HAP-1 (cell line): ENCODE data around the gene SMAD3.
A peak's percentile ranks its signal among the peaks of the same experiment; 100 is the strongest.

Source experiments
- DNase-seq, 2 experiments: peaks; one replicate each; pipeline ENCODE4 v3.0.0-alpha.2; 2016 to 2020; ENCODE audit warnings: low spot score in 2 of 2
- H3K27me3 ChIP-seq: fragments of 250-450 bp; sonication (Bioruptor Pico); 2 replicates; pipeline ENCODE4 v1.5.1; 2020; ENCODE audit warnings: low read depth, mild to moderate bottlenecking, moderate library complexity
- H3K36me3 ChIP-seq: fragments of 250-450 bp; sonication (Bioruptor Pico); replicated peaks from 2 replicates; pipeline ENCODE4 v1.5.1; 2020; ENCODE audit warnings: mild to moderate bottlenecking
- H3K4me1 ChIP-seq: fragments of 250-450 bp; sonication (Bioruptor Pico); 2 replicates; pipeline ENCODE4 v1.5.1; 2020; ENCODE audit warnings: mild to moderate bottlenecking
- H3K4me3 ChIP-seq: fragments of 250-450 bp; sonication (Bioruptor Pico); 2 replicates; pipeline ENCODE4 v1.5.1; 2020; ENCODE audit warnings: mild to moderate bottlenecking, moderate library complexity
- H3K9me3 ChIP-seq: fragments of 250-450 bp; sonication (Bioruptor Pico); 2 replicates; pipeline ENCODE4 v1.5.1; 2020; ENCODE audit warnings: mild to moderate bottlenecking, moderate library complexity
- in situ Hi-C: fragments of 300-500 bp; cut with MboI; formaldehyde crosslinking; loops from 3 replicates; pipeline ENCODE4 v1.14.3; 2020; ENCODE audit warnings: low sequenced_read_pairs, inconsistent platforms, mixed read lengths

The SMAD3 gene

GRCh38 chr15:67185621-67186225, 120.3 kb downstream of the SMAD3 start:
- Histone ChIP-seq H3K4me3 (no peak overlapping the region), H3K4me1 (no peaks in the 10 kb centered on the region), H3K27me3 (no peaks in the 10 kb centered on the region), H3K9me3 (no peaks in the 10 kb centered on the region), H3K36me3 (peaks cover 67% of the 10 kb centered on the region)
- DNase-seq, result no peak
- in situ Hi-C loops, result no loop called here

- no peak for DNase-seq
- Histone ChIP-seq H3K4me1 (no peaks in the 10 kb centered on the region), H3K4me3 (no peak overlapping the region), H3K27me3 (no peaks in the 10 kb centered on the region), H3K9me3 (no peaks in the 10 kb centered on the region), H3K36me3 (peaks cover 70% of the 10 kb centered on the region)
- in situ Hi-C loops, result no loop called here
Observed at GRCh38 chr15:67186226-67186649, 120.8 kb downstream of the SMAD3 start.

GRCh38 chr15:67186688-67187087, 121.3 kb downstream of the SMAD3 start:
- H3K27me3 ChIP-seq, result no peaks in the 10 kb centered on the region
- H3K9me3 ChIP-seq, result no peaks in the 10 kb centered on the region
- peaks cover 72% of the 10 kb centered on the region for H3K36me3 ChIP-seq
- in situ Hi-C loops, result no loop called here
- no peaks in the 10 kb centered on the region for H3K4me1 ChIP-seq
- H3K4me3 ChIP-seq, result no peak overlapping the region
- no peak for DNase-seq

GRCh38 chr15:67187351-67187854, 122.0 kb downstream of the SMAD3 start:
- H3K27me3 ChIP-seq, result no peaks in the 10 kb centered on the region
- H3K9me3 ChIP-seq, result no peaks in the 10 kb centered on the region
- peaks cover 72% of the 10 kb centered on the region for H3K36me3 ChIP-seq
- H3K4me1 ChIP-seq, result no peaks in the 10 kb centered on the region
- in situ Hi-C loops, result no loop called here
- H3K4me3 ChIP-seq, result no peak overlapping the region
- DNase-seq, result no peak

GRCh38 chr15:67188551-67189218, 123.3 kb downstream of the SMAD3 start:
- in situ Hi-C loops, result no loop called here
- H3K27me3 ChIP-seq, result no peaks in the 10 kb centered on the region
- no peak for DNase-seq
- no peaks in the 10 kb centered on the region for H3K9me3 ChIP-seq
- no peaks in the 10 kb centered on the region for H3K4me1 ChIP-seq
- H3K36me3 ChIP-seq, result peaks cover 75% of the 10 kb centered on the region
- no peak overlapping the region for H3K4me3 ChIP-seq

GRCh38 chr15:67189326-67190051, 124.1 kb downstream of the SMAD3 start:
- in situ Hi-C loops, result no loop called here
- peak in 1 of 2 experiments; percentile 8 for DNase-seq
- H3K36me3 ChIP-seq, result peaks cover 75% of the 10 kb centered on the region
- no peaks in the 10 kb centered on the region for H3K9me3 ChIP-seq
- H3K4me1 ChIP-seq, result no peaks in the 10 kb centered on the region
- H3K4me3 ChIP-seq, result no peak overlapping the region
- H3K27me3 ChIP-seq, result no peaks in the 10 kb centered on the region

- Histone ChIP-seq H3K4me1 (no peaks in the 10 kb centered on the region), H3K36me3 (peaks cover 74% of the 10 kb centered on the region), H3K27me3 (no peaks in the 10 kb centered on the region), H3K4me3 (no peak overlapping the region), H3K9me3 (no peaks in the 10 kb centered on the region)
- in situ Hi-C loops, result no loop called here
- no peak for DNase-seq
Observed at GRCh38 chr15:67190326-67190725, 124.9 kb downstream of the SMAD3 start.

GRCh38 chr15:67190813-67191212, 125.4 kb downstream of the SMAD3 start:
- H3K27me3 ChIP-seq, result no peaks in the 10 kb centered on the region
- no peaks in the 10 kb centered on the region for H3K4me1 ChIP-seq
- H3K36me3 ChIP-seq, result peaks cover 69% of the 10 kb centered on the region
- DNase-seq, result peak in 1 of 2 experiments; percentile 10
- H3K4me3 ChIP-seq, result no peak overlapping the region
- in situ Hi-C loops, result no loop called here
- no peaks in the 10 kb centered on the region for H3K9me3 ChIP-seq

- Histone ChIP-seq H3K27me3 (no peaks in the 10 kb centered on the region), H3K36me3 (peaks cover 55% of the 10 kb centered on the region), H3K9me3 (no peaks in the 10 kb centered on the region), H3K4me1 (no peaks in the 10 kb centered on the region), H3K4me3 (no peak overlapping the region)
- in situ Hi-C loops, result no loop called here
- DNase-seq, result no peak
Observed at GRCh38 chr15:67192185-67192820, 126.9 kb downstream of the SMAD3 start.

GRCh38 chr15:67193223-67193990, 128.0 kb downstream of the SMAD3 start:
- no peaks in the 10 kb centered on the region for H3K9me3 ChIP-seq
- no peaks in the 10 kb centered on the region for H3K27me3 ChIP-seq
- no peaks in the 10 kb centered on the region for H3K4me1 ChIP-seq
- H3K36me3 ChIP-seq, result peaks cover 51% of the 10 kb centered on the region
- peak in 1 of 2 experiments; percentile 7 for DNase-seq
- in situ Hi-C loops, result no loop called here
- no peak overlapping the region for H3K4me3 ChIP-seq

- Histone ChIP-seq H3K4me1 (peaks cover 5% of the 10 kb centered on the region), H3K27me3 (no peaks in the 10 kb centered on the region), H3K9me3 (no peaks in the 10 kb centered on the region), H3K4me3 (no peak overlapping the region), H3K36me3 (peaks cover 42% of the 10 kb centered on the region)
- peak in 1 of 2 experiments; percentile 5 for DNase-seq
- in situ Hi-C loops, result no loop called here
Observed at GRCh38 chr15:67194171-67195114, 129.0 kb downstream of the SMAD3 start.

- in situ Hi-C loops, result no loop called here
- Histone ChIP-seq H3K9me3 (no peaks in the 10 kb centered on the region), H3K36me3 (peaks cover 42% of the 10 kb centered on the region), H3K27me3 (no peaks in the 10 kb centered on the region), H3K4me3 (no peak overlapping the region), H3K4me1 (peaks cover 10% of the 10 kb centered on the region)
- DNase-seq, result peak in 1 of 2 experiments; percentile 7
Observed at GRCh38 chr15:67195305-67195704, 129.9 kb downstream of the SMAD3 start.
